ENCODE results near the gene KIF3B.

The KIF3B gene

GRCh38 chr20:32330555-32330897 lies 53.1 kb downstream of the KIF3B start:
- Histone ChIP-seq H3K27ac (no peak overlapping the region), H3K4me3 (no peak overlapping the region)
- no peak for TF ChIP-seq CTCF (IDR thresholded peaks at IDR 0.05)
- no peak for DNase-seq (ENCODE audit: low spot score)

GRCh38 chr20:32332614-32333013 lies 55.2 kb downstream of the KIF3B start:
- no peak for DNase-seq (ENCODE audit: low spot score)
- no peak for TF ChIP-seq CTCF (IDR thresholded peaks at IDR 0.05)
- no peak overlapping the region for H3K4me3 ChIP-seq
- H3K27ac ChIP-seq = no peak overlapping the region

GRCh38 chr20:32333181-32333987 lies 55.9 kb downstream of the KIF3B start:
- no peak for DNase-seq (ENCODE audit: low spot score)
- no peak overlapping the region for H3K4me3 ChIP-seq
- no peak for TF ChIP-seq CTCF (IDR thresholded peaks at IDR 0.05)
- no peak overlapping the region for H3K27ac ChIP-seq

- DNase-seq (ENCODE audit: low spot score) = no peak
- Histone ChIP-seq H3K27ac (peak overlapping the region in 1 of 2 donors; percentile 30), H3K4me3 (no peak overlapping the region)
- TF ChIP-seq CTCF (IDR thresholded peaks at IDR 0.05) = no peak
Observed at GRCh38 chr20:32333988-32334885, 56.8 kb downstream of the KIF3B start.

GRCh38 chr20:32336918-32337347 lies 59.5 kb downstream of the KIF3B start:
- Histone ChIP-seq H3K27ac (no peak overlapping the region), H3K4me3 (no peak overlapping the region)
- no peak for TF ChIP-seq CTCF (IDR thresholded peaks at IDR 0.05)
- no peak for DNase-seq (ENCODE audit: low spot score)

- no peak for DNase-seq (ENCODE audit: low spot score)
- H3K4me3 ChIP-seq = no peak overlapping the region
- H3K27ac ChIP-seq = no peak overlapping the region
- no peak for TF ChIP-seq CTCF (IDR thresholded peaks at IDR 0.05)
Observed at GRCh38 chr20:32337937-32338661, 60.6 kb downstream of the KIF3B start.

Data from coronary artery (tissue), 2 donors.